ENCODE data around the gene PRDM11.

GRCh38 chr11:45263773-45264172 lies 117.3 kb downstream of the PRDM11 start:
- TF ChIP-seq, protein P1, sequence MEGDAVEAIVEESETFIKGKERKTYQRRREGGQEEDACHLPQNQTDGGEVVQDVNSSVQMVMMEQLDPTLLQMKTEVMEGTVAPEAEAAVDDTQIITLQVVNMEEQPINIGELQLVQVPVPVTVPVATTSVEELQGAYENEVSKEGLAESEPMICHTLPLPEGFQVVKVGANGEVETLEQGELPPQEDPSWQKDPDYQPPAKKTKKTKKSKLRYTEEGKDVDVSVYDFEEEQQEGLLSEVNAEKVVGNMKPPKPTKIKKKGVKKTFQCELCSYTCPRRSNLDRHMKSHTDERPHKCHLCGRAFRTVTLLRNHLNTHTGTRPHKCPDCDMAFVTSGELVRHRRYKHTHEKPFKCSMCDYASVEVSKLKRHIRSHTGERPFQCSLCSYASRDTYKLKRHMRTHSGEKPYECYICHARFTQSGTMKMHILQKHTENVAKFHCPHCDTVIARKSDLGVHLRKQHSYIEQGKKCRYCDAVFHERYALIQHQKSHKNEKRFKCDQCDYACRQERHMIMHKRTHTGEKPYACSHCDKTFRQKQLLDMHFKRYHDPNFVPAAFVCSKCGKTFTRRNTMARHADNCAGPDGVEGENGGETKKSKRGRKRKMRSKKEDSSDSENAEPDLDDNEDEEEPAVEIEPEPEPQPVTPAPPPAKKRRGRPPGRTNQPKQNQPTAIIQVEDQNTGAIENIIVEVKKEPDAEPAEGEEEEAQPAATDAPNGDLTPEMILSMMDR (IDR thresholded peaks at IDR 0.05; ENCODE audit: low read length): no peak
- TF ChIP-seq EZH2 (IDR thresholded peaks at IDR 0.05; ENCODE audit: borderline replicate concordance, low read length): no peak

Measured in OCI-LY1 (cell line).